GM12878 (cell line): ENCODE results near the gene LCP1. TPM values are rescaled to one million over a fixed set of nuclear protein-coding genes. Genes with fewer than 3 reads are reported as not detected.

Experiments
- ATAC-seq: fragments of 200-7000 bp; cut with Tn5 transposase; 3 replicates; pipeline ENCODE4 v1.9.1; 2020; ENCODE audit warnings: mild to moderate bottlenecking, moderate library complexity
- BruUV-seq: library from RNA; stranded (reverse); fragments of 400-500 nt; replicated peaks from 2 replicates; lab custom pipeline; 2021; lab: Mats Ljungman, UMichigan
- CTCF ChIA-PET: fragments of 300-600 bp; sonication (Branson Sonifier 250); formaldehyde crosslinking; extraction: SDS; loops from one replicate; lab custom pipeline; 2021; ENCODE audit warnings: inconsistent platforms; lab: Yijun Ruan, JAX
- POLR2A ChIA-PET: fragments of 350-600 bp; formaldehyde crosslinking; extraction: SDS; loops from one replicate; lab custom pipeline; 2021; ENCODE audit warnings: inconsistent platforms; lab: Charles Lee
- RAD21 ChIA-PET: fragments of 300-600 bp; sonication (Branson Sonifier 250); formaldehyde crosslinking; loops from one replicate; lab custom pipeline; 2023; ENCODE audit warnings: antibody characterized with exemption; ENCODE audit not compliant: unreplicated experiment; lab: Charles Lee
- SMC1A ChIA-PET: fragments of 300-600 bp; sonication (Branson Sonifier 250); formaldehyde crosslinking; loops from one replicate; lab custom pipeline; 2023; ENCODE audit not compliant: unreplicated experiment, uncharacterized antibody; lab: Charles Lee
- DNase-seq: peaks from one replicate; pipeline ENCODE4 v3.0.0-alpha.2; 2011; ENCODE audit warnings: low read depth, low spot score
- FAIRE-seq: peaks from 3 replicates; lab custom pipeline; 2011; peaks lifted over from hg19 to GRCh38; lab: Jason Lieb, UNC
- H2AFZ ChIP-seq: 2 replicates; pipeline ENCODE4 v1.6.0; 2011; ENCODE audit warnings: low read depth, low read length, control low read depth; ENCODE audit not compliant: control insufficient read depth
- H3K27ac ChIP-seq: 2 replicates; pipeline ENCODE4 v1.5.1; 2011; ENCODE audit warnings: control low read depth; ENCODE audit not compliant: control insufficient read depth, insufficient read depth
- H3K27me3 ChIP-seq, 2 experiments: replicated peaks in 1 of 2; 2 replicates each; pipeline versions ENCODE4 v1.6.0 to v1.6.1; 2011; ENCODE audit warnings: low read length in 1 of 2; ENCODE audit not compliant: control insufficient read depth in 2 of 2, insufficient read depth in 2 of 2
- H3K36me3 ChIP-seq, 2 experiments: 2 replicates each; pipeline ENCODE4 v1.5.1; 2011; ENCODE audit warnings: low read length in 1 of 2; ENCODE audit not compliant: control insufficient read depth in 2 of 2, insufficient read depth in 2 of 2
- H3K4me1 ChIP-seq: 2 replicates; pipeline ENCODE4 v1.6.1; 2011; ENCODE audit warnings: mild to moderate bottlenecking, low read length, moderate library complexity, mixed read lengths; ENCODE audit not compliant: control insufficient read depth, insufficient read depth
- H3K4me2 ChIP-seq: 2 replicates; pipeline ENCODE4 v1.6.0; 2011; ENCODE audit warnings: control low read depth; ENCODE audit not compliant: control insufficient read depth, insufficient read depth
- H3K4me3 ChIP-seq: fragments of 200-600 bp; sonication (generic); 2 replicates; pipeline ENCODE4 v1.5.1; 2016
- H3K79me2 ChIP-seq: 2 replicates; pipeline ENCODE4 v1.6.0; 2011; ENCODE audit warnings: low read length; ENCODE audit not compliant: control insufficient read depth, insufficient read depth
- H3K9ac ChIP-seq: 2 replicates; pipeline ENCODE4 v1.8.0; 2011; ENCODE audit warnings: low read length, control low read depth, mixed read lengths; ENCODE audit not compliant: control insufficient read depth, insufficient read depth
- H3K9me3 ChIP-seq: replicated peaks from 3 replicates; pipeline ENCODE4 v1.5.1; 2011; ENCODE audit warnings: mild to moderate bottlenecking, low read length; ENCODE audit not compliant: control insufficient read depth, insufficient read depth
- H4K20me1 ChIP-seq: 2 replicates; pipeline ENCODE4 v1.6.0; 2011; ENCODE audit not compliant: control insufficient read depth, insufficient read depth
- CBFB ChIP-seq: IDR thresholded peaks from 2 replicates; pipeline ENCODE4 v1.6.1; 2016; ENCODE audit warnings: antibody characterized with exemption, low read depth
- E4F1 ChIP-seq: fragments of 450-650 bp; IDR thresholded peaks from 2 replicates; pipeline ENCODE4 v1.6.1; 2018; ENCODE audit warnings: borderline replicate concordance, mild to moderate bottlenecking; ENCODE audit not compliant: partially characterized antibody
- EZH2 ChIP-seq: IDR thresholded peaks from 2 replicates; pipeline ENCODE4 v1.6.1; 2012; ENCODE audit warnings: low read depth, mild to moderate bottlenecking, control low read depth, inconsistent platforms, low read length, borderline replicate concordance; ENCODE audit not compliant: control insufficient read depth
- LARP7 ChIP-seq: fragments of 450-650 bp; IDR thresholded peaks from 2 replicates; pipeline ENCODE4 v1.6.1; 2017; ENCODE audit warnings: mild to moderate bottlenecking
- NR2F1 ChIP-seq: fragments of 450-650 bp; conservative IDR thresholded peaks from 2 replicates; pipeline ENCODE4 v1.6.1; 2017; ENCODE audit warnings: mild to moderate bottlenecking
- SPI1 ChIP-seq: IDR thresholded peaks from 2 replicates; pipeline ENCODE4 v1.6.1; 2011; ENCODE audit warnings: low read depth, mild to moderate bottlenecking, low read length, moderate library complexity, borderline replicate concordance; ENCODE audit not compliant: insufficient read depth
- STAT1 ChIP-seq: fragments of 450-650 bp; conservative IDR thresholded peaks from 2 replicates; pipeline ENCODE4 v1.6.1; 2014; ENCODE audit warnings: antibody characterized with exemption, mild to moderate bottlenecking
- SUPT20H ChIP-seq: IDR thresholded peaks from 2 replicates; pipeline ENCODE4 v1.6.1; 2011; ENCODE audit warnings: low read depth, mild to moderate bottlenecking, low read length, moderate library complexity, borderline replicate concordance; ENCODE audit not compliant: control insufficient read depth
- TAF1 ChIP-seq: IDR thresholded peaks from 2 replicates; pipeline ENCODE4 v1.6.1; 2011; ENCODE audit warnings: mild to moderate bottlenecking, low read depth, low read length, borderline replicate concordance
- YBX1 ChIP-seq: fragments of 450-650 bp; IDR thresholded peaks from 2 replicates; pipeline ENCODE4 v1.6.1; 2016; ENCODE audit warnings: antibody characterized with exemption
- ZNF207 ChIP-seq: fragments of 450-650 bp; IDR thresholded peaks from 2 replicates; pipeline ENCODE4 v1.6.1; 2014; ENCODE audit warnings: antibody characterized with exemption, mild to moderate bottlenecking, borderline replicate concordance
- ZNF24 ChIP-seq: fragments of 450-650 bp; IDR thresholded peaks from 2 replicates; pipeline ENCODE4 v1.6.1; 2017; ENCODE audit warnings: antibody characterized with exemption, mild to moderate bottlenecking
- ZNF384 ChIP-seq: IDR thresholded peaks from 2 replicates; pipeline ENCODE4 v1.6.1; 2012; ENCODE audit warnings: low read depth, mild to moderate bottlenecking, low read length, improper control_type of control experiment, borderline replicate concordance
- WGBS: methylation state at CpG from one replicate; pipeline ENCODE4 v1.1.6; 2016; ENCODE audit warnings: low lambda C conversion rate; ENCODE audit not compliant: insufficient replicate concordance, insufficient coverage; ENCODE audit errors: missing lambda C conversion rate; 5-methylcytosine and 5-hydroxymethylcytosine counted together
- in situ Hi-C: fragments of 300-500 bp; cut with MboI; formaldehyde crosslinking; loops from 9 replicates; pipeline ENCODE4 v1.14.3; 2018; ENCODE audit warnings: mixed read lengths
- intact Hi-C: fragments of 100-400 bp; cut with micrococcal nuclease; formaldehyde crosslinking; loops from one replicate; pipeline ENCODE4 v1.14.2; 2022; ENCODE audit not compliant: unreplicated experiment
- polyA plus RNA-seq, 11 experiments: library from polyadenylated mRNA; depleted of rRNA in 4 of 11; unstranded in 6 of 11; stranded (reverse) in 5 of 11; fragments of >200 nt; fragmentation: Nextera tagmentation in 4 of 11; fragmentation: Illumina TruSeq in 1 of 11; extraction: Ambion mirVana in 4 of 11; extraction: Trizol in 1 of 11; gene quantifications; 1 replicate in 1 of 11; 2 replicates in 10 of 11; pipeline versions ENCODE4 v1.2.1 to v1.2.3, GENCODE V29; 2011 to 2016; ENCODE audit warnings: inconsistent platforms in 2 of 11, missing spikeins in 2 of 11, low read depth in 1 of 11
- total RNA-seq, 4 experiments: library from RNA; depleted of rRNA in 3 of 4; stranded (reverse); fragments of >200 nt in 3 of 4; fragmentation: Illumina TruSeq in 1 of 4; extraction: Trizol in 1 of 4; gene quantifications; 2 replicates each; pipeline versions ENCODE4 v1.2.1 to v1.2.3, GENCODE V29; 2013 to 2021

The LCP1 gene
- total and polyA plus RNA-seq, 10 of the 15 experiments (the other 5 are each of a cell fraction or from before 2014, with no cell fraction given) = 775 to 2,201 (median 1,556) TPM

GRCh38 chr13:46166224-46166584 is 15.8 kb downstream of the LCP1 start:
- ATAC-seq = peak; percentile 11
- BruUV-seq = TSS peak; percentile 93
- Histone ChIP-seq H3K27ac (peak overlapping the region; percentile 85), H3K27me3 (no peaks in the 10 kb centered on the region), H3K4me3 (peak overlapping the region; percentile 72), H2AFZ (no peak overlapping the region), H3K9ac (peak overlapping the region; percentile 59), H3K79me2 (peaks cover 93% of the 10 kb centered on the region), H3K4me1 (peaks cover 48% of the 10 kb centered on the region), H3K9me3 (no peaks in the 10 kb centered on the region), H4K20me1 (peaks cover 14% of the 10 kb centered on the region), H3K36me3 (peaks cover 10 to 28% of the 10 kb centered on the region in 2 experiments), H3K4me2 (peak overlapping the region; percentile 96)
- DNase-seq = no peak
- RAD21 ChIA-PET = interaction anchor here (9.7 kb wide), 1 partner anchor 12 kb away, joined by 184 read pairs; the partner anchor contains the start of gene LCP1
- SMC1A ChIA-PET = interaction anchor here (1.4 to 16.5 kb wide), 4 partner anchors 10 to 214 kb away, joined by 3 to 295 read pairs (median 5); partner anchors contain the start of gene LCP1
- intact Hi-C loops (loop anchor here (5.0 kb wide), 1 partner anchor 749 kb away; the partner anchor contains the start of gene SLC25A30), in situ Hi-C loops (no loop called here)
- POLR2A ChIA-PET = interaction anchor here (0.9 to 6.4 kb wide), 2 partner anchors 11 to 465 kb away, joined by 3 to 95 read pairs; partner anchors contain the start of gene CBY2
- no peak for FAIRE-seq
- WGBS = 0% methylated on average over 1 of the region's 1 CpG
- TF ChIP-seq CBFB (0 out of 2 replicates have a peak, but pooled peaks have one; percentile 23), LARP7 (no peak), ZNF207 (no peak)
- CTCF ChIA-PET = interaction anchor here (2.5 kb wide), 1 partner anchor 10 kb away, joined by 18 read pairs; no protein-coding TSS in a partner anchor

- intact Hi-C loops = loop anchor here (5.0 kb wide), 1 partner anchor 748 kb away; the partner anchor contains the start of gene SLC25A30
- no peaks in the 10 kb centered on the region for H3K9me3 ChIP-seq
- ATAC-seq = peak; percentile 74
- peak overlapping the region; percentile 85 for H3K27ac ChIP-seq
- H3K4me3 ChIP-seq = peak overlapping the region; percentile 72; the same call in 1 of the 2 replicates
- BruUV-seq = TSS peak; percentile 0
- ChIA-PET POLR2A (interaction anchor here (1.0 to 6.4 kb wide), 2 partner anchors 11 to 17 kb away, joined by 6 to 95 read pairs; no protein-coding TSS in a partner anchor), SMC1A (interaction anchor here (1.4 to 16.5 kb wide), 4 partner anchors 11 to 215 kb away, joined by 3 to 295 read pairs (median 5); partner anchors contain the start of gene LCP1), CTCF (interaction anchor here (0.6 to 2.0 kb wide), 6 partner anchors 9 to 158 kb away, joined by 3 to 5 read pairs (median 3); partner anchors contain the start of gene LCP1), RAD21 (interaction anchor here (1.1 to 9.7 kb wide), 2 partner anchors 13 to 94 kb away, joined by 3 to 184 read pairs; partner anchors contain the start of gene LCP1)
- H3K9ac ChIP-seq = peak overlapping the region; percentile 59; the same call in 1 of the 2 replicates
- H3K27me3 ChIP-seq = no peaks in the 10 kb centered on the region
- peaks cover 43% of the 10 kb centered on the region for H3K4me1 ChIP-seq
- peaks cover 10 to 28% of the 10 kb centered on the region in 2 experiments for H3K36me3 ChIP-seq
- H4K20me1 ChIP-seq = peaks cover 11% of the 10 kb centered on the region
- under 1% methylated on average over 5 of the region's 5 CpGs for WGBS
- peak; percentile 41 for FAIRE-seq
- H3K79me2 ChIP-seq = peaks cover 93% of the 10 kb centered on the region
- no peak overlapping the region for H2AFZ ChIP-seq
- peak; percentile 84 for DNase-seq
- H3K4me2 ChIP-seq = peak overlapping the region; percentile 96
- in situ Hi-C loops = no loop called here
- TF ChIP-seq YBX1 (no peak), ZNF384 (no peak), ZNF24 (no peak), SUPT20H (no peak), NR2F1 (no peak), TAF1 (no peak), SPI1 (no peak), STAT1 (no peak), E4F1 (no peak), EZH2 (no peak)
Observed at GRCh38 chr13:46165485-46166223, 16.3 kb downstream of the LCP1 start.
